Right atrium auricular region (tissue), 2 donors: Measurements from ENCODE around the gene GBA3. TPM values are rescaled to one million over a fixed set of nuclear protein-coding genes. Genes with fewer than 3 reads are reported as not detected.

Source experiments
- DNase-seq: peaks from one replicate; pipeline ENCODE4 v3.0.0-alpha.2; 2019; ENCODE audit warnings: low spot score
- H3K27ac ChIP-seq, 2 donors: fragments of 200-600 bp; sonication (generic); 1 replicate in 1 of 2; 2 replicates in 1 of 2; pipeline ENCODE4 v1.5.1; 2016 to 2019
- H3K27me3 ChIP-seq, 2 donors: fragments of 200-600 bp; sonication (generic); one replicate each; pipeline versions ENCODE4 v1.5.1 to v1.6.0; 2017 to 2019
- H3K36me3 ChIP-seq: fragments of 200-600 bp; sonication (generic); one replicate; pipeline ENCODE4 v1.5.1; 2016
- H3K4me1 ChIP-seq, 2 donors: fragments of 200-600 bp; sonication (generic); one replicate each; pipeline versions ENCODE4 v1.5.1 to v1.6.0; 2017 to 2019
- H3K4me3 ChIP-seq, 2 donors: fragments of 200-600 bp; sonication (generic); 1 replicate in 1 of 2; 2 replicates in 1 of 2; pipeline ENCODE4 v1.5.1; 2017 to 2019; ENCODE audit warnings: mild to moderate bottlenecking in 1 of 2, moderate library complexity in 1 of 2
- H3K9me3 ChIP-seq, 2 donors: fragments of 200-600 bp; sonication (generic); one replicate each; pipeline ENCODE4 v1.5.1; 2019
- total RNA-seq, 2 donors: library from RNA; depleted of rRNA; stranded (reverse); fragments of >200 nt; gene quantifications; one replicate each; pipeline ENCODE4 v1.1.0, GENCODE V29; 2016
- TF ChIP-seq, protein P1 (sequence below), 2 donors: fragments of 200-600 bp; sonication (generic); IDR thresholded peaks; one replicate each; pipeline ENCODE4 v1.5.1; 2019; ENCODE audit warnings: antibody characterized with exemption in 2 of 2

The GBA3 gene
- total RNA-seq, 2 donors from 2014 or later: not detected

DNA sequence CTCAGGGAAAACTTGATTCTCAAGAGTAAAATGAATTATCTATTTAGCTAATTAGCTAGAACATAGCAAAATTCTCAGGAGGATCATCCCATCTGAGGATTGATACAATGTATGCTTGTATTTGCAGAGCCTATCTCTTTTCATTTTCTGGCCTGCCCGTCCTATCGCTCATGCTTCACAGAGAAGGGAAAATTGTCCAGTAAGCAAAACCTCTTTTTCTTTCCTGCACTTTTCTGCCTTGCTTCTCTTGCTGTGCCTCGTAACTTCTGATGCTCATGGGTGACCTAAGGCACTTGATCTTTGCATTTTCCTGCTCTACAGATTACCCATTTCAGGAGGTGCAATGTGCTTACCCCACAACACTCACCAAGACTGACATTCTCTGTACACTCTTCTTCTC is 88.1 kb downstream of the GBA3 start:
- Histone ChIP-seq H3K4me1 (no peaks in the 10 kb centered on the region), H3K27ac (no peak overlapping the region), H3K36me3 (no peaks in the 10 kb centered on the region), H3K27me3 (no peaks in the 10 kb centered on the region), H3K4me3 (no peak overlapping the region), H3K9me3 (no peaks in the 10 kb centered on the region)
- DNase-seq: no peak
- TF ChIP-seq, protein P1, sequence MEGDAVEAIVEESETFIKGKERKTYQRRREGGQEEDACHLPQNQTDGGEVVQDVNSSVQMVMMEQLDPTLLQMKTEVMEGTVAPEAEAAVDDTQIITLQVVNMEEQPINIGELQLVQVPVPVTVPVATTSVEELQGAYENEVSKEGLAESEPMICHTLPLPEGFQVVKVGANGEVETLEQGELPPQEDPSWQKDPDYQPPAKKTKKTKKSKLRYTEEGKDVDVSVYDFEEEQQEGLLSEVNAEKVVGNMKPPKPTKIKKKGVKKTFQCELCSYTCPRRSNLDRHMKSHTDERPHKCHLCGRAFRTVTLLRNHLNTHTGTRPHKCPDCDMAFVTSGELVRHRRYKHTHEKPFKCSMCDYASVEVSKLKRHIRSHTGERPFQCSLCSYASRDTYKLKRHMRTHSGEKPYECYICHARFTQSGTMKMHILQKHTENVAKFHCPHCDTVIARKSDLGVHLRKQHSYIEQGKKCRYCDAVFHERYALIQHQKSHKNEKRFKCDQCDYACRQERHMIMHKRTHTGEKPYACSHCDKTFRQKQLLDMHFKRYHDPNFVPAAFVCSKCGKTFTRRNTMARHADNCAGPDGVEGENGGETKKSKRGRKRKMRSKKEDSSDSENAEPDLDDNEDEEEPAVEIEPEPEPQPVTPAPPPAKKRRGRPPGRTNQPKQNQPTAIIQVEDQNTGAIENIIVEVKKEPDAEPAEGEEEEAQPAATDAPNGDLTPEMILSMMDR (IDR thresholded peaks at IDR 0.05): no peak

DNA sequence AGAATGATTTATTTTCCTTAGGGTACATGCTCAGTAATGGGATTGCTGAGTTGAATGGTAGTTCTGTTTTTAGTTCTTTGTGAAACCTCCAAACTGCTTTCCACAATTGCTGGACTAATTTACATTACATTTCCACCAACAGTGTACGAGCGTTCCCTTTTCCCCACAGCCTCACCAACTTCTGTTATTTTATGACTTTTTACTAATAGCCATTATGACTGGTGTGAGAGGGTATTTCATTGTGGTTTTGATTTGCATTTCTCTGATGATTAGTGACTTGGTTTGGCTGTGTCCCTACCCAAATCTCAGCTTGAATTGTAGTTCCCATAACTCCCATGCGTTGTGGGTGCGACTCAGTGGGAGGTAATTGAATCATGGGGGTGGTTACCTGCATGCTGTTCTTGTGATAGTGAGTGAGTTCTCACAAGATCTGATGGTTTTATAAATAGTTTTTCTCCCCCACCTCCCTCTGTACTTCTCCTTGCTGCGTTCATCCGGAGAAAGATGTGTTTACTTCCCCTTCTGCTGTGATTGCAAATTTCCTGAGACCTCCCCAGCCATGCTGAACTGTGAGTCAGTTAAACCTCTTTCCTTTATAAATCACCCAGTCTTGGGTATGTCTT is 95.1 kb downstream of the GBA3 start:
- H3K9me3 ChIP-seq: peaks cover 0 to 3% of the 10 kb centered on the region in 2 donors
- no peak overlapping the region for H3K4me3 ChIP-seq
- H3K36me3 ChIP-seq: no peaks in the 10 kb centered on the region
- no peak for DNase-seq
- H3K27me3 ChIP-seq: no peaks in the 10 kb centered on the region
- TF ChIP-seq, protein P1 (IDR thresholded peaks at IDR 0.05): no peak
- H3K27ac ChIP-seq: no peak overlapping the region
- H3K4me1 ChIP-seq: no peaks in the 10 kb centered on the region

DNA sequence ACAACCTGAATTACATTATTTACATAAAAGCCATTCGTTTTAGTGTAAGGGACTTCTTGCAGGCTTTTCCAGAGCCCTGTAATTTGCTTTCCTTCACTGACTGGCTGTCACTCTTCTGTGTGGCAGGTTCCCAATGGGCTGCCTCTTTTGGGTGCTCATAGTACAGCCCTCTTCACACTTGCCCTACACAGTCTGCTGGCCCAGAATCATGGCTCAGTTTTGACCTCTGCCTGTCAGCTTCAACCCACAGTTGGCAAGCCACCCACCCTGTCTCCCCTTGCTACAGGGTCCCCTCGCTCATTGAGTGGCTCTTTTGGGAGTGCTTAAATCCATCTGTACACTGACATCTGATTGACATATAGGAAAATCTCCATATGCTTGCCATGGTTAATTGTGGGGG is 97.9 kb downstream of the GBA3 start:
- H3K27me3 ChIP-seq: no peaks in the 10 kb centered on the region
- no peaks in the 10 kb centered on the region for H3K4me1 ChIP-seq
- H3K36me3 ChIP-seq: no peaks in the 10 kb centered on the region
- H3K27ac ChIP-seq: no peak overlapping the region
- peaks cover 0 to 3% of the 10 kb centered on the region in 2 donors for H3K9me3 ChIP-seq
- TF ChIP-seq, protein P1 (IDR thresholded peaks at IDR 0.05): no peak
- no peak for DNase-seq
- no peak overlapping the region for H3K4me3 ChIP-seq

DNA sequence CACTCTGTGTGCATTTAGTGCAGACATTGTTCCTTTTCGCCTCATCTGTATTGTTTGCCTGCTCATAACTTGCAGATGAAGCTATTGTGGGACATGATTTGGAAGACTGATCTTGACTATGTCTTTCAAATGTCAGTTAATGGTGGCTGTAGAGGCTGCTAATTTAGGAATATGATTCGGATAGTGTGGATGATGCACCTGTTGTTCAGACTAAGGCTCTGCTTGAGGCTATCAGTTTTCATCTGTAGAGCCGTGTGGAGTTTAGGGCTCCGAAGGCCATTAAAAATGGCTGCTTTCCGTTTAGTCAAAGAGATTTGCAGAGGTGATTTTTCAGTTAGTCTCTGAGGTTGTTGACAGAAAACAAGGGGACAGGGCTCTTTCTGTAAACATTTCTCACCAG is 102.0 kb downstream of the GBA3 start:
- TF ChIP-seq, protein P1 (IDR thresholded peaks at IDR 0.05): no peak
- Histone ChIP-seq H3K36me3 (no peaks in the 10 kb centered on the region), H3K4me3 (no peak overlapping the region), H3K27ac (no peak overlapping the region), H3K27me3 (no peaks in the 10 kb centered on the region), H3K9me3 (no peaks in the 10 kb centered on the region), H3K4me1 (no peaks in the 10 kb centered on the region)
- DNase-seq: no peak

DNA sequence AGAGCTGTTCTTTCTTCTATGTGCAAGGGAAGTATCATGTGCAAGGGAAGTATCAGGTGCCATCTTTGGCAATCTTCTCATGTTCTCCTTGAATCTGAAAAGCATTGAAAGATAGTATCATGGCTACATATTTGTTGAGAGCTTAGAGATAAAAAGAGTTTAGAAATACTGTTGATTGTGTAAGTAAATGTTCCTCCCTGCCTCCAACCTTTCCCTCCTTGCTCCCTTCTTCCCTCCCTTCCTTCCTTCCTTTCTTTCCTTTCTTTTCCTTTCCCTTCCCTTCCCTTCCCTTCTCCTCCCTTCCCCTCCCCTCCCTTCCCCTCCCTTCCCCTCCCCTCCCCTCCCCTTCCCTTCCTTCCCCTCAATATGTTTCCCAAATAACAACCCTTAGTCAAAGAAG is 108.7 kb downstream of the GBA3 start:
- no peak overlapping the region for H3K4me3 ChIP-seq
- H3K27me3 ChIP-seq: no peaks in the 10 kb centered on the region
- TF ChIP-seq, protein P1 (IDR thresholded peaks at IDR 0.05): no peak
- H3K27ac ChIP-seq: no peak overlapping the region
- no peak for DNase-seq
- no peaks in the 10 kb centered on the region for H3K9me3 ChIP-seq
- H3K36me3 ChIP-seq: no peaks in the 10 kb centered on the region
- no peaks in the 10 kb centered on the region for H3K4me1 ChIP-seq

DNA sequence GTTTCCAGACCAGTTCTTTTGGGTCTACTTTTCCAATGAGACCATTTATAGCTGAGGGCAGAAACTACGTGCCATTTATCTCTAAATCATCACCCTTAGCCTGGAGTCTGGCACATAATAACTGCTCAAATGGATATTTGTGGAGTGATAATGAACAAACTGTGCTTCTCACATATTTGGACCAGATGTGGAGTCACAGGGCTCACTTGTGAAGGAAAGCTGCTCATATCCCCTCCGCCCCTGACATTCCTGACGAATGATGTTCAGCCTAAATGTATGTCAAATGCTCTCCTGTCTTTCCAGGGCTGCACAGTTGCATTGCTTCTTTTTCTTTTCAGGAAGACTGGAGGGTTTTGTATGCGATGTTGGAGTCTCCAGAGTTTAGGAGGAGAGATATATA is 110.1 kb downstream of the GBA3 start:
- TF ChIP-seq, protein P1 (IDR thresholded peaks at IDR 0.05): no peak
- no peaks in the 10 kb centered on the region for H3K9me3 ChIP-seq
- DNase-seq: no peak
- no peaks in the 10 kb centered on the region for H3K4me1 ChIP-seq
- no peaks in the 10 kb centered on the region for H3K36me3 ChIP-seq
- H3K4me3 ChIP-seq: no peak overlapping the region
- H3K27ac ChIP-seq: no peak overlapping the region
- H3K27me3 ChIP-seq: no peaks in the 10 kb centered on the region
